GM18498 (cell line): Measurements from ENCODE around the gene KRT83.
A peak's percentile ranks its signal among the peaks of the same experiment; 100 is the strongest.
"Not testable (repeated sequence)": the region's sequence is repeated elsewhere in the genome, so short reads cannot be mapped to it uniquely, and the experiment has no call there.

Experiments used
- ATAC-seq: cut with Tn5 transposase; IDR thresholded peaks from one replicate; pipeline ENCODE4 v1.9.1; 2021; ENCODE audit warnings: mild to moderate bottlenecking, moderate library complexity; ENCODE audit not compliant: unreplicated experiment

KRT83 gene

GRCh38 chr12:52290483-52291134 is 30.6 kb downstream of the KRT83 start:
- not testable (repeated sequence) for ATAC-seq

GRCh38 chr12:52287816-52288805 is 33.1 kb downstream of the KRT83 start:
- ATAC-seq = peak; percentile 93

GRCh38 chr12:52286857-52287785 is 34.1 kb downstream of the KRT83 start:
- ATAC-seq = not testable (repeated sequence)

DNA sequence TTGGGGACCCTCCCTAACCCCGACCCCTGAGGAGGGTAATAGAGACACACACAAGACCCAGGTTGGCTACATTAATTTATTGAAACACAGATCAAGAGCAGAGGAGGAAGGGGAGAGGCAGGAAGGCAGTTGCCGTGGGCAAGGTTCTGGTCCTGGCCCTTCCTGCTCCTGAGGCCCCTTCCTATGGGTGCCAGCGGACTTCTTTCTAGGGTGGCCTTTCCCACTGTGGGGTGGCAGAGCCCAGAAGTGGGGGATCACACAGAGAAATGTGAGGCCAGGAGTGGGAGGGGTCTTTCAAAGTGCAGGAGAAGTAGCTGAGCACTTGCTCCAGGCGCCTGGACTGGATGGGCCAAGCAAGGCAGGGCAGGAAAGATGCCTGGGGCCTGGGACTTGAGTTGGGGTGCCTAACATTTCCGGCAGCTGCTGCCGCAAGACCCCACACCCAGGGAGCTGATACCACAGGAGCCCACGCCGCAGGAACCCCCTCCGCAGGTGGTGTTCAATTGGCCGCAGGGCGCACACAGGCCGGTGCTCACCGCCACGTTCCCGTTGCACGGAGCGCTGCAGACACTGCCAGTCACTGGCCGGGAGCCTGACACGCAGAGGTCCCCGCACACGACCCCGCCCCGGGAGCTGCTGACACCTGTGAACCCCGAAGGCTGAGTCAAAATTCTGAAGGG is 35.2 kb downstream of the KRT83 start:
- no peak for ATAC-seq

DNA sequence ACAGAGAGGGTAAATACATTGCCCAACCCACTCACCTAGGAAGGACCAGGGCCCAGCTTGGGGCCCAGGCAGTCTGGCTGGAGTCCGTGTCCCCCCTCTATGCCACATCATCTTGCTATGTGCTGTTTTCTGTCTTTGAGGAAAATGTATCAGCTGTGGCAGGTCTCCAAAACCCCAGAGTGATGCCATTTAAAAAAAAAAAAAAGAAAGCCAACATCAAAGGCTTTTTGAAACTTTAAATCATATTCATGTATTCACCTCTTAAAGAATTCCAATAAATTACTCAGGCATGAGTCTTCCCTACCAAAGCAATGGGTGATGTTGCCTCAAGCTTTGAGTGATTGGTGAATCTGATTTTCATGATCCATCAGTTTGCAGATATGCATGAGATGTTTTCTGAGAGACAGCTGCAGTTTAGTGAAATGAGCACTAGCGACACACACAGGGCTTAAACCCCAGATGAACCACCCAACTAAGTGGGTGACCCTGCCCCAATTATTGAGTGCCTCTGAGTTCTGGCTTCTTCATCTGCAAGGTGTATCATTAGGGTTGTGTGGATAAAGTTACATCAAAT is 35.9 kb downstream of the KRT83 start:
- no peak for ATAC-seq

DNA sequence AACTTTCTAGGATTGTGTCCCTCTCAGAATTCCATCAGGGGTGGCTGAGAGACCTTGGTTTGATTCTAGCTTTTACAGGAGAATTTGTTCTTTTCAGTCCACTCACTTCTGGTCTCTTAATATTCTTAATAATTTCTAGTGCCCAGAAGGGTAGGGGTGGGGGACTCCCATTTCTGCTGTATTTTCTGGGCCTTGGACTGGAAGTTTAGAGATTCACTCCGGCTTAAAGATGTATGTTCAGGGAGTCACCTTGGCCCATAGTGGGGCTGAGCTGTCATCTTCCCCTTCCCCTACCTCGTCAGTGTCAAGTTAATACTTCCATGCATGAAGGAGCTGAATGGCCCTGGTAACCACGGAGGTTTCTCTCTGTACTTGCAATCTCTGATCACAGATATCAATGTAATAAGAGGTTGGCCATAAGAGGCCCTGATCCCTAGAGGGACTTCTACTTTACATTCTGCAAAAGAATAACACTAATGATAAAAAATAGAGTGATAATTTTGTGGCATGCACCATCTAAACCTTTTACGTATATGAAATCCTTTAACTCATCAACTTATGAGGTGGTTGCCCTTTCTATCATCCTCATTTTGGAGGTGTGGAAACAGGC is 36.5 kb downstream of the KRT83 start:
- ATAC-seq = no peak

DNA sequence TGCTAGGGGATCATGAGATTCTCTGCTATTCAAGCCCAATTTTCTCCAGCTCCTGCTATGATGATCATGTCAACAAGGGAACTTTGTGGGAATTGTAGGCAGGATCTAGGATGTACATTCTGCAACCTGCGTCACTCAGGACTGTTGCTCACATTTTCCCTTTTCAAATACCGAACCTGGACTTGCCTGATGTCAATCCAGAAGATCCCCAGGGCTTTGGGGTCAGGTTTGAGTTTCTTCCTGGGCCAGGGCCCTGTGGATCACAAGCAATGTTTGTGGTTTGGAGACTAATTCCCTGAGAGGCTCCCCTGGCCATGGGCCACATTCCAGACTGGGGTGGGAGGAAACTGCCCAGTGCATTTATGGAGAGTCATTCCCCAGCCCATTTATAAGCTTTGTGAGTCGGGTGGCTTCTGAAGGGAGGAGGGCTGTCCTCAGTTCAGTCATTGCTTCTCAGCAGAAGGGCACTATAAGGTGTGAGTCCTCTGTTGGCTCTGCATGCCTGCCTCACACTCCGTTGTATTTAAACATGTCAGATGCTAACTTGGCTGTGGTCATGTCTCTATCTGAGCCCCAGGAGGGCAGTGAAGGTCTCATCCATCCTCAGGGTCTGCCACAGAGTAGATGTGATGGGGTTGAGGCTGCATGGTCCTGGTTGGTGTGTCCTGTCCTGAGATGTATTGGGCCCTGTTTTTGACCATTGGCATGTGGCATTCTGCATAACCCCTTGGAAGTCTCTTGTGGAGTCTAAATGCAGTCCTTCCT is 40.2 kb downstream of the KRT83 start:
- no peak for ATAC-seq

- no peak for ATAC-seq
These were observed 40.8 kb downstream of the KRT83 start for GRCh38 chr12:52280319-52280795.

DNA sequence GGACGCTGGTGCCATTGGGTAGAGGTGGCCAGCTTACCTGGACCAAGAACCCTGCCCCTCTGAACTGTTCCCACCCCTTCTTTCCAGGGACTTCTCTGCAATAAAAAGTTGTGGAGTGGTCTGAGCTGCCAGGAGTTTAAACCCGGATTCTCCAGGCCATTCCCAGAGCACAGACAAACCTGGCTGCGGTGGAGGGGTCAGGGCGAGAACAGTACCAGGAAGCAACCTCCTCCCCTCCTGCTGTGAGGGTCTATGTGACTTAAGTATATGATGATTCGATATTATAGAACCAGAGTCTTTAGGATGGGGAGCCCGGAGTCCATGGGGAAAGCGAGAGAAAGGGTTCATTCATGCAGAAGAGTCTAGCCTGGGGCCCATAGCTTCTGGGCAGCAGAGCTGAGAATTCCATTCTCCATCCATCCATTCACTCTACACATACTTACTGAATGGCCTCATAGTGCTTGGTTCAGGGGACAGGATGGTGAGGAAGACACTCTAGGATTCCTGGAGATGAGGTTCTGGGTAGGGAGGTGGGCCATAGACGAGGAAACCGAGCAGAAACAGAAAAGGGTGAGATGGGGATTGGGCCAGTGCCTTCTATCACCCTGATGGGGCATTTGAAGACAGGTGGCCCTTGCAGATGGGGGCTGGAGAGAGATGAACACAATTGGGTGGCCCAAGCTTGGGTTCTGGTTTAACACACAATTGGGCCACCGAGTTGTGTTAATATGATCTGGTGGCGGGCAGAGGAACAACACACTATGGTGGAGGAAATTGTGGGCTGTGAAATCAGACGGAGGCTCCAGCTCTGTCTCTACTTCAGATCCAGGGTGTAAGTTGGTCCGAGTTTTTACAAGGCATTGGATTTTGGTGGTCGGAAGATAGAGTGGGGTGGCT is 41.5 kb downstream of the KRT83 start:
- ATAC-seq = no peak

GRCh38 chr12:52278575-52279421 is 42.4 kb downstream of the KRT83 start:
- ATAC-seq = peak; percentile 70

GRCh38 chr12:52277486-52278245 is 43.5 kb downstream of the KRT83 start:
- no peak for ATAC-seq

DNA sequence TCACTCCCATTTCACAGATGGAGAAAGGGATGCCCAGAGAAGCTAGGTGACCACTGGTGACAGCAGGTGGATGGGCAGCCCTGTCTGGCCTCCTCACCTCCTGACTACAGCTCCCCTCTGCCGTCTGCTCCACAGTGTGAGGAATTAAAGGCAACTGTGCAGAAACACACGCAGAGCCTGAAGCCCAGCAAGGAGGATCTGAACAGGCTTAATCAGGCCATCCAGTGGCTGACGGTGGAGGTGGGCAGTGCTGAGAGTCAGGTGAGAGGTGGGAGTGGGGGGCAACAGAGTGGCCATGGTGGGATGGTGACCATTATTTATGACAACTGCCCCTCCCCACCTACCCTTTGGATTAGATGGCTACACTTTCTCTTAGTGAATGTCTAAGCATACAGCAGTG is 45.5 kb downstream of the KRT83 start:
- no peak for ATAC-seq

DNA sequence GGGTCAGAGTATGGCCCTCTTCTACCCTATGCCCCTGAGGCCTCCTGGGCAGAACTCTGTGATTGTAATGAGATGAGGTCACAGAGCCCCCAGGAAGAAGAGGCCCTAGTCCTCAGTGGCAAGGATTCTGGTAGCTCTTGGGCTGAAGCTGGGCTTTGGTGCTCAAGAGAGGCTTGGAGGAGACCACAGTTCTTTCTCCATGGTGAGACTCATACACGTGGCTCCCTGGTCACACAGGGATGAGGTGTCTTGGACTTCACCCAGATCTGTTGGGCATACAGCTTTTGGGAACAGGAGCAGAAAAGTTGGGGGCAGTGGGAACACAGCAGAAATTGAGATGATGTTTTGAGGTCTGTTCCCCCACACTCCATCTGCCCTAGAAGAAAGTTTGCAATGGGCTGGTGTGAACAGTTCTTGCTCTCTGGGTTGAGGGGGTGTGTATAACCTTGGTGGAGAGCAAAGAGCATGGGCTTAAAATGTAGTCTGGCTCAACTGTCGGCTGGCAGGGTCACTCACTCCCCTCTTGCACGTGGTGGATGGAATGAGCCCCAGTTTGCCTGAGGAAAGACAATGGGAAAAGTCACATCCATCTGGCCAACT is 46.6 kb downstream of the KRT83 start, which contains the start of gene KRT86:
TSS of gene KRT86 (plus strand) at position 125 of the 600 bp plus-strand sequence. CDS start 27,272 bp downstream, outside the sequence.
- no peak for ATAC-seq

- ATAC-seq = no peak
These were observed 50.0 kb downstream of the KRT83 start for GRCh38 chr12:52271158-52271557.

DNA sequence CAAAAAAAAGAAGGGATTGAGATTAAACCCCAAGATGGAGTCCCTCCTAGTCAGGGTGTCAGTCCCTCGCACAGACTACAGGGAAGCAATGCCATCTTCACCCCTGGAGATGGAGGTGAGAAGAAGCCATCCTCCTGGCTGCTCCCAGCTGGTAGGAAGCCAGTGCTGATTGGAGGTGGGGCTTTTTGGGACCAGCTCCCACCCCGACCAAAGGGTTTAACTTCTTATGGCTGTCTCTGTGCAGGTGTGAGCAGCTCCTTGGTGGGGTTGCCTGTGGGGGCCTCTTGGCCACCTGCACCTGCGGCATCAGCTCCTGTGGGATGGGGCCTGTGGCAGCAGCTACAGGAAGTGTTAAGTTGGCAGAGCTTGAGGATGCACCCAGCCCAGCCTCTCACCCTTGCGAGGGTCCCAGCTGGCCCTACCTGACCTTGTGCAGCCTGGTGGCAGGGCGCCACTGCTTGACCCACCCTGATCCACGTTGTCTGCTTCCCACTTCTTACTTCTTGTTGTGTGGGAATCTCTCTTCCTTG is 50.6 kb downstream of the KRT83 start:
- no peak for ATAC-seq
